Epithelial cell of esophagus (primary cell): ENCODE measurements around the gene NT5C1B.

ENCODE experiments used
- DNase-seq: peaks from one replicate; pipeline ENCODE4 v3.0.0; 2010; ENCODE audit warnings: low read depth
- H3K4me3 ChIP-seq: 2 replicates; pipeline ENCODE4 v1.5.1; 2011; ENCODE audit warnings: mild to moderate bottlenecking, low read length, control low read depth
- CTCF ChIP-seq: IDR thresholded peaks from 2 replicates; pipeline ENCODE4 v1.5.1; 2011; ENCODE audit warnings: low read depth, mild to moderate bottlenecking, low read length, control low read depth, inconsistent platforms; ENCODE audit not compliant: insufficient read depth; ENCODE audit errors: missing control alignments

NT5C1B gene

GRCh38 chr2:18557121-18557520 is 32.2 kb downstream of the NT5C1B start:
- TF ChIP-seq CTCF, result no peak
- no peak overlapping the region for H3K4me3 ChIP-seq
- no peak for DNase-seq

- no peak for TF ChIP-seq CTCF
- no peak overlapping the region for H3K4me3 ChIP-seq
- no peak for DNase-seq
These were observed 36.9 kb downstream of the NT5C1B start for GRCh38 chr2:18552351-18553077.

GRCh38 chr2:18551623-18552022 is 37.7 kb downstream of the NT5C1B start:
- H3K4me3 ChIP-seq, result no peak overlapping the region
- no peak for DNase-seq
- no peak for TF ChIP-seq CTCF

GRCh38 chr2:18551169-18551568 is 38.2 kb downstream of the NT5C1B start:
- H3K4me3 ChIP-seq, result no peak overlapping the region
- TF ChIP-seq CTCF, result no peak
- DNase-seq, result peak; percentile 75

- no peak overlapping the region for H3K4me3 ChIP-seq
- TF ChIP-seq CTCF, result no peak
- no peak for DNase-seq
These were observed 38.9 kb downstream of the NT5C1B start for GRCh38 chr2:18550433-18550832.

- TF ChIP-seq CTCF, result no peak
- DNase-seq, result no peak
- H3K4me3 ChIP-seq, result no peak overlapping the region
These were observed 40.3 kb downstream of the NT5C1B start for GRCh38 chr2:18549083-18549482.

GRCh38 chr2:18548621-18549020 is 40.7 kb downstream of the NT5C1B start:
- DNase-seq, result no peak
- no peak overlapping the region for H3K4me3 ChIP-seq
- TF ChIP-seq CTCF, result no peak
